Right atrium auricular region (tissue), 2 donors: ENCODE results near the gene GPR176. TPM values are rescaled to one million over a fixed set of nuclear protein-coding genes. Genes with fewer than 3 reads are reported as not detected.

Experiments
- DNase-seq: peaks from one replicate; pipeline ENCODE4 v3.0.0-alpha.2; 2019; ENCODE audit warnings: low spot score
- H3K27ac ChIP-seq, 2 donors: fragments of 200-600 bp; sonication (generic); 1 replicate in 1 of 2; 2 replicates in 1 of 2; pipeline ENCODE4 v1.5.1; 2016 to 2019
- H3K27me3 ChIP-seq, 2 donors: fragments of 200-600 bp; sonication (generic); one replicate each; pipeline versions ENCODE4 v1.5.1 to v1.6.0; 2017 to 2019
- H3K36me3 ChIP-seq: fragments of 200-600 bp; sonication (generic); one replicate; pipeline ENCODE4 v1.5.1; 2016
- H3K4me1 ChIP-seq, 2 donors: fragments of 200-600 bp; sonication (generic); one replicate each; pipeline versions ENCODE4 v1.5.1 to v1.6.0; 2017 to 2019
- H3K4me3 ChIP-seq, 2 donors: fragments of 200-600 bp; sonication (generic); 1 replicate in 1 of 2; 2 replicates in 1 of 2; pipeline ENCODE4 v1.5.1; 2017 to 2019; ENCODE audit warnings: mild to moderate bottlenecking in 1 of 2, moderate library complexity in 1 of 2
- H3K9me3 ChIP-seq, 2 donors: fragments of 200-600 bp; sonication (generic); one replicate each; pipeline ENCODE4 v1.5.1; 2019
- CTCF ChIP-seq, 2 donors: fragments of 200-600 bp; sonication (generic); IDR thresholded peaks; one replicate each; pipeline ENCODE4 v1.5.1; 2019; ENCODE audit warnings: antibody characterized with exemption in 2 of 2
- total RNA-seq, 2 donors: library from RNA; depleted of rRNA; stranded (reverse); fragments of >200 nt; gene quantifications; one replicate each; pipeline ENCODE4 v1.1.0, GENCODE V29; 2016

Gene GPR176
- total RNA-seq, 2 donors from 2014 or later, result 4.3 to 6.7 TPM

- Histone ChIP-seq H3K27me3 (no peaks in the 10 kb centered on the region), H3K36me3 (peaks cover 38% of the 10 kb centered on the region), H3K9me3 (no peaks in the 10 kb centered on the region), H3K4me3 (no peak overlapping the region), H3K27ac (no peak overlapping the region), H3K4me1 (no peaks in the 10 kb centered on the region)
- no peak for DNase-seq
- no peak for TF ChIP-seq CTCF (IDR thresholded peaks at IDR 0.05)
Observed at GRCh38 chr15:39961051-39961450, 41.0 kb upstream of the GPR176 start.

- Histone ChIP-seq H3K27ac (no peak overlapping the region), H3K36me3 (peaks cover 39% of the 10 kb centered on the region), H3K9me3 (no peaks in the 10 kb centered on the region), H3K4me3 (no peak overlapping the region), H3K27me3 (no peaks in the 10 kb centered on the region), H3K4me1 (no peaks in the 10 kb centered on the region)
- DNase-seq, result no peak
- no peak for TF ChIP-seq CTCF (IDR thresholded peaks at IDR 0.05)
Observed at GRCh38 chr15:39960411-39960810, 40.3 kb upstream of the GPR176 start.

DNA sequence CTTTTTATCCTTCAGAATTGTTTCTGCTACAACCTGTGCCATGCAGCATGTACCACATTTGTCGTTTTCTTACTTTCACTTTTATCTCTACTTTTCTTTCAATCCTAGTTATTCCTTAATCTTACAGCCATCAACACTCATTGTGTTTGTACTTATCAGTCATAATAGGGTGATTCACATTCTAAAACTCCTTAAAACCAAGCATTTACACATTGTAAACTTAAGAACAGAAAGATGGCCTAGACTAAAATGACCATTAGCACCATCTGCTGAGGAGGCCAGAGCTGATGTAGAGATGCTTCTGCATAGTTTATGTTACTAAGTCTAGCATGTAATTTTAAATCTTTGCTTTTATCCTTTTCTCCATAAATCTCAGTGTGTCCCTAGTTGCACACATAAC, 39.3 kb upstream of the GPR176 start:
- Histone ChIP-seq H3K4me3 (no peak overlapping the region), H3K36me3 (peaks cover 49% of the 10 kb centered on the region)
- no peak for TF ChIP-seq CTCF (IDR thresholded peaks at IDR 0.05)

DNA sequence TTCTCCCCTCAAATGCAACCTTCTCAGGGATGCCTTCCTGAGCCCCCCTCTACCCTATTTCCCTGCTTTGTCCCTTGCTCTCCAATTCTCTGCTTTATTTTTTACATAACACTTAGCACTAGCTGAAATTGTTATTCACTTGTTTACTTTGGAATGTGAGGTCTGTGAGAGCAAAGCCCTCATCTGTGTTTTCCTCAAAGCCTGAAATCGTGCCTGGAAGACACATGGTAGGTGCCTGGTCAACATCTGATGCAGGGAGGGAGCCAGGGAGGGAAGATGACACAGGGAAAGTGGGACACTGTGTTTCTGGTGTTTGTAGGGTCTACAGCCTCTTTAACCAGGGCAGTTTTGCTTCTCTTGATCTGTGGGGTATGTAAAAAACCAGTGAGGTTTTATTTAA, 37.4 kb upstream of the GPR176 start:
- H3K4me1 ChIP-seq, result no peaks in the 10 kb centered on the region
- peaks cover 69% of the 10 kb centered on the region for H3K36me3 ChIP-seq
- no peak overlapping the region for H3K27ac ChIP-seq
- H3K27me3 ChIP-seq, result no peaks in the 10 kb centered on the region
- TF ChIP-seq CTCF (IDR thresholded peaks at IDR 0.05), result no peak
- no peak for DNase-seq
- no peaks in the 10 kb centered on the region for H3K9me3 ChIP-seq
- H3K4me3 ChIP-seq, result no peak overlapping the region

More for the DNA sequence above, 39.3 kb upstream of the GPR176 start:
- Histone ChIP-seq H3K27ac (no peak overlapping the region), H3K27me3 (no peaks in the 10 kb centered on the region), H3K4me1 (no peaks in the 10 kb centered on the region), H3K9me3 (no peaks in the 10 kb centered on the region)
- DNase-seq, result no peak

GRCh38 chr15:39953521-39953920, 33.5 kb upstream of the GPR176 start:
- TF ChIP-seq CTCF (IDR thresholded peaks at IDR 0.05), result no peak
- Histone ChIP-seq H3K9me3 (no peaks in the 10 kb centered on the region), H3K4me3 (no peak overlapping the region), H3K36me3 (peaks cover 87% of the 10 kb centered on the region), H3K4me1 (no peaks in the 10 kb centered on the region), H3K27me3 (no peaks in the 10 kb centered on the region), H3K27ac (no peak overlapping the region)
- DNase-seq, result no peak

DNA sequence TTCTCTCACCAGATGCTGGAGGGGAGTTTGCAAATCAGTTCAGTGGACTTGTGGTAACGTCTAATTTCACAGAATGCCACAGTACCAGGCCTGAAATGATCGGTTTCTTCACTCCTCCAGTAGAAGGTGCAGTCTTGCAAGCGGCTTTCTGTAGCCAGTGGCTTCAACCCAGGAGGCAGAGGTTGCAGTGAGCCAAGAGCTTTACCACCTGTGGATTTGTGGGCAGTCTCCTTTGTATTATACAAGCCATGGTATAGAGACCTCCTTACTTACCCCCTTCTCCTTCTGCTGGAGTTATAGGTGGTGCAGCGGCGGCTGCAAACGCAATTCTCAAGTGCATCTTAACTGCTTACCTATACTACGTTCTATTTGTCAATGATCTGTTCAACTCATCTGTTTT, 31.5 kb upstream of the GPR176 start:
- no peak for DNase-seq
- Histone ChIP-seq H3K27ac (no peak overlapping the region), H3K4me1 (no peaks in the 10 kb centered on the region), H3K36me3 (peaks cover 85% of the 10 kb centered on the region), H3K4me3 (no peak overlapping the region), H3K27me3 (no peaks in the 10 kb centered on the region), H3K9me3 (no peaks in the 10 kb centered on the region)
- no peak for TF ChIP-seq CTCF (IDR thresholded peaks at IDR 0.05)
